WTC11 (cell line): ENCODE data around the gene RSPH1.

Experiments used
- CREB1 ChIP-seq: sonication (generic); formaldehyde crosslinking; IDR thresholded peaks from 2 replicates; pipeline ENCODE4 v1.8.0; 2023; ENCODE audit warnings: mild to moderate bottlenecking, missing genetic modification reagents
- CTCF ChIP-seq: fragments of 200-600 bp; IDR thresholded peaks from 2 replicates; pipeline ENCODE4 v1.8.0; 2022; ENCODE audit warnings: antibody characterized with exemption
- ZBTB21 ChIP-seq: sonication (generic); formaldehyde crosslinking; IDR thresholded peaks from 2 replicates; pipeline ENCODE4 v1.8.1; 2023; ENCODE audit warnings: mild to moderate bottlenecking, missing genetic modification reagents, borderline replicate concordance
- ZNF138 ChIP-seq: sonication (generic); formaldehyde crosslinking; conservative IDR thresholded peaks from 2 replicates; pipeline ENCODE4 v1.8.1; 2022; ENCODE audit warnings: mild to moderate bottlenecking, moderate library complexity, missing genetic modification reagents
- ZNF425 ChIP-seq: fragments of 250-450 bp; sonication (Bioruptor Pico); conservative IDR thresholded peaks from 2 replicates; pipeline ENCODE4 v1.9.0; 2021; ENCODE audit warnings: mild to moderate bottlenecking

- TF ChIP-seq ZBTB21 (CRISPR knock-in tag) = no peak
- no peak for TF ChIP-seq ZNF138 (CRISPR knock-in tag)
- no peak for TF ChIP-seq ZNF425 (CRISPR knock-in tag)
- TF ChIP-seq CTCF = no peak
- no peak for TF ChIP-seq CREB1
These were observed 67.0 kb downstream of the RSPH1 start for GRCh38 chr21:42429021-42429420.
